ENCODE data around the gene FGF3.

GRCh38 chr11:69760319-69760718, 58.9 kb downstream of the FGF3 start:
- TF ChIP-seq CTCF (IDR thresholded peaks at IDR 0.05) (no peak), EP300 (IDR thresholded peaks at IDR 0.05) (no peak), POLR2A (IDR thresholded peaks at IDR 0.05) (no peak)
